ENCODE results near the gene C20orf96.

C20orf96 gene

DNA sequence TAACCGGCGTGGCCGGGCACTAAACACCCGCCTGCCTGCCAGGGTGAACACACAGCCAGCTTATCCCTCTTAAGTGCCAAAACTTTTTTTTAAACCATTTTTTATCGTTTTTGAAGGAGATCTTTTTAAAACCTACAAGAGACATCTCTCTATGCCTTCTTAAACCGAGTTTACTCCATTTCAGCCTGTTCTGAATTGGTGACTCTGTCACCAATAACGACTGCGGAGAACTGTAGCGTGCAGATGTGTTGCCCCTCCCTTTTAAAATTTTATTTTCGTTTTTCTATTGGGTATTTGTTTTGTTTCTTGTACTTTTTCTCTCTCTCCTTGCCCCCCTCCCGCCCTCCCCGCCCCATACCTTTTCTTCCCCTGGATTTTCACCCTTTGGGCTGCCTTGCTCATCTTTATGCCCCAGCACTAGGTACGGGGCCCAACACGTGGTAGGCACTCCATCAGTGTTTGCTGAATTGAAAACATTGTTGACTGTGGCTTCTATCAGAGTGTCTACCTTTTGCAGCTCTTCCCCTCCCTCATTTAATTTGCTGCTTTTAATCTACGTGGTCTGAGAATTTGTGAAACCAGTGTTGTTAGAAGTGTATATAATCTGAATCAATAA, 8.3 kb upstream of the C20orf96 start:
- peak overlapping the region; percentile 100 for H3K27ac ChIP-seq
- no peak for TF ChIP-seq ZFX (IDR thresholded peaks at IDR 0.05)
- TF ChIP-seq, protein P1, sequence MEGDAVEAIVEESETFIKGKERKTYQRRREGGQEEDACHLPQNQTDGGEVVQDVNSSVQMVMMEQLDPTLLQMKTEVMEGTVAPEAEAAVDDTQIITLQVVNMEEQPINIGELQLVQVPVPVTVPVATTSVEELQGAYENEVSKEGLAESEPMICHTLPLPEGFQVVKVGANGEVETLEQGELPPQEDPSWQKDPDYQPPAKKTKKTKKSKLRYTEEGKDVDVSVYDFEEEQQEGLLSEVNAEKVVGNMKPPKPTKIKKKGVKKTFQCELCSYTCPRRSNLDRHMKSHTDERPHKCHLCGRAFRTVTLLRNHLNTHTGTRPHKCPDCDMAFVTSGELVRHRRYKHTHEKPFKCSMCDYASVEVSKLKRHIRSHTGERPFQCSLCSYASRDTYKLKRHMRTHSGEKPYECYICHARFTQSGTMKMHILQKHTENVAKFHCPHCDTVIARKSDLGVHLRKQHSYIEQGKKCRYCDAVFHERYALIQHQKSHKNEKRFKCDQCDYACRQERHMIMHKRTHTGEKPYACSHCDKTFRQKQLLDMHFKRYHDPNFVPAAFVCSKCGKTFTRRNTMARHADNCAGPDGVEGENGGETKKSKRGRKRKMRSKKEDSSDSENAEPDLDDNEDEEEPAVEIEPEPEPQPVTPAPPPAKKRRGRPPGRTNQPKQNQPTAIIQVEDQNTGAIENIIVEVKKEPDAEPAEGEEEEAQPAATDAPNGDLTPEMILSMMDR (conservative IDR thresholded peaks at IDR 0.05): no peak

DNA sequence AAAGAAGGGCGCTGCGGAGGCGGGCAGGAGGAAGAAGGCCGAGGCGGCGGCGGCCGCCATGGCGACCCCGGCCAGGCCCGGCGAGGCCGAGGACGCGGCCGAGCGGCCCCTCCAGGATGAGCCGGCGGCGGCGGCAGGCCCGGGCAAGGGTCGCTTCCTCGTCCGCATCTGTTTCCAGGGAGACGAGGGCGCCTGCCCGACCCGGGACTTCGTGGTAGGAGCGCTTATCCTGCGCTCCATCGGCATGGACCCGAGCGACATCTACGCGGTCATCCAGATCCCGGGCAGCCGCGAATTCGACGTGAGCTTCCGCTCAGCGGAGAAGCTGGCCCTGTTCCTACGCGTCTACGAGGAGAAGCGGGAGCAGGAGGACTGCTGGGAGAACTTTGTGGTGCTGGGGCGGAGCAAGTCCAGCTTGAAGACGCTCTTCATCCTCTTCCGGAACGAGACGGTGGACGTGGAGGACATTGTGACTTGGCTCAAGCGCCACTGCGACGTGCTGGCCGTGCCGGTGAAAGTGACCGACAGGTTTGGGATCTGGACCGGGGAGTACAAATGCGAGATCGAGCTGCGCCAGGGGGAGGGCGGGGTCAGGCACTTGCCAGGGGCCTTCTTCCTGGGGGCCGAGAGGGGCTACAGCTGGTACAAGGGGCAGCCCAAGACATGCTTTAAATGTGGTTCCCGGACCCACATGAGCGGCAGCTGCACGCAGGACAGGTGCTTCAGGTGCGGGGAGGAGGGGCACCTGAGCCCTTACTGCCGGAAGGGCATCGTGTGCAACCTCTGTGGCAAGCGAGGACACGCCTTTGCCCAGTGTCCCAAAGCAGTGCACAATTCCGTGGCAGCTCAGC, 7.6 kb upstream of the C20orf96 start:
- peak overlapping the region; percentile 100 for H3K27ac ChIP-seq
- peak; percentile 97 for TF ChIP-seq ZFX (IDR thresholded peaks at IDR 0.05)
- TF ChIP-seq, protein P1 (conservative IDR thresholded peaks at IDR 0.05): no peak

DNA sequence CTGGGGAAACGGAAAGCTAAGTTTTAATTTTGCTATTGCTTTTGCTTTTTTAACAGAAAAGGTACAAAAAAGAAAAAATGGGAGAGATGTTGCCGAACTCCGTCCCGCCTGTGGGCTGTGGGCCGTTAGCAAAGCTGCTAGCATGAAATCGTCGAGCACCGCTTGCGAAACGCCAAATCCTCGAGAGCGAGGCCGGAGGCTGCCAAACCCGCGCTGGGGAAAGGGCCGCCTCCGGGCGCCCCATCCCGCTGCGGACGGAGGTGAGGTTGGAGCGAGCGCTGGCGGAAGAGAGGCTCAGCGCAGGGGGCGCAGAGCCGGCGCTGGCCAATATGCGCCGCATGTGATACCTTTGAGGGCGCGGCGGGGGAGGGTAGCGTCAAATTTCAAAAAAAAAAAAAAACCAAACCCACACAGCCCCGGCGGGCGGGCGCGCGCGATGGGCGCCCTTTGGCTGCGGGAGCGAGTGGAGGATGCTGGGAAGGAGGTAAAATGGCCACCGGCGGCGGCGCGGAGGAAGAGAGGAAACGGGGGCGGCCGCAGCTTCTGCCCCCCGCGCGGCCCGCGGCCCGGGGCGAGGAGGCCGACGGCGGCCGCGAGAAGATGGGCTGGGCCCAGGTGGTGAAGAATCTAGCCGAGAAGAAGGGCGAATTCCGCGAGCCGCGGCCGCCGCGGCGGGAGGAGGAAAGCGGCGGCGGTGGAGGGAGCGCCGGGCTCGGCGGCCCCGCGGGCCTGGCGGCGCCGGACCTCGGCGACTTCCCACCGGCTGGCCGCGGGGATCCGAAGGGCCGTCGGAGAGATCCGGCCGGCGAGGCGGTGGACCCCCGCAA, 6.8 kb upstream of the C20orf96 start, which contains the start of gene ZCCHC3:
ZCCHC3 (plus strand) TSS at position 473 of the 827 bp plus-strand sequence; CDS start at position 490, 17 bp downstream.
- H3K27ac ChIP-seq: peak within 1 kb of the TSS; percentile 100
- TF ChIP-seq ZFX (IDR thresholded peaks at IDR 0.05): no peak; the same call in 1 of the 2 replicates
- TF ChIP-seq, protein P1 (conservative IDR thresholded peaks at IDR 0.05): no peak; the same call in 1 of the 2 replicates

DNA sequence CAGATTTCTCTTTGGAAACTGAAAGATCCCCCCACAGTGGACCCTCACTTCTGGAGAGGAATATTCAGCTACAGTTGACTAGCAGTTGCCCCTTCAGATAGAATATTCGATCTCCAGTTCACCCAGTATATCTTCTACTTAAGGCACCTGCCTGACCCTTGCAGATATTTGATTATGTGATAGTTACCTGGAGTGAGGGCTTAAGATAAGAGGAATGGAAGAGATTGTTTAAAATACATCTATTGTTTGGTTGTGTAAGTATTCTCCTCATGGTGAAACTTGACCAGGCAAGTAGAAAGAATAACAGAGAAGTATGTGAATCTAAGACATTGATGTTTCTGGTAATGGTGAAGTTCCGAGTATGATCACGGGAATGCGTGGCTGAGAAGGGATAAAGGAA, 5.3 kb upstream of the C20orf96 start:
- no peak for TF ChIP-seq ZFX (IDR thresholded peaks at IDR 0.05)
- TF ChIP-seq, protein P1 (conservative IDR thresholded peaks at IDR 0.05): no peak
- H3K27ac ChIP-seq: no peak overlapping the region; the same call in 1 of the 2 replicates

DNA sequence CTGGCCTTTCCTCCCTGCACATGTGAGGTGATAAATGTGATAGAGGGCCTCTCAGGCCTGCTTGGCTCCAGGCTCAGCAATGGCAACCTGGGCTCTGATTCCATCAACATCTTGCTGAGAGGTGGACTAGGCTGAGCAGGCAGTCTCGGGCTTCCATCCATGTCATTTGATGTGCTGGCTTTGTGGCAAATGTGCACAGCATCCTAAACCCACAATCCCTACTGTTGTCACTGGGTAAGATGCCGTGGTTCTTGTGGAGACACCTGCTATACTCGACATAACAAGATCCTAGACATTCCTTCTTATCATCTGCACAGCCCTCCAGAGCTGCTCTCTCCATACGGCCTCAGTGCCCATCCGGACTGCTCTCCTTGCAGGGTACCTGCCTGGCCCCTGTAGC, 4.1 kb upstream of the C20orf96 start:
- no peak overlapping the region for H3K27ac ChIP-seq
- TF ChIP-seq, protein P1 (conservative IDR thresholded peaks at IDR 0.05): no peak
- no peak for TF ChIP-seq ZFX (IDR thresholded peaks at IDR 0.05)

DNA sequence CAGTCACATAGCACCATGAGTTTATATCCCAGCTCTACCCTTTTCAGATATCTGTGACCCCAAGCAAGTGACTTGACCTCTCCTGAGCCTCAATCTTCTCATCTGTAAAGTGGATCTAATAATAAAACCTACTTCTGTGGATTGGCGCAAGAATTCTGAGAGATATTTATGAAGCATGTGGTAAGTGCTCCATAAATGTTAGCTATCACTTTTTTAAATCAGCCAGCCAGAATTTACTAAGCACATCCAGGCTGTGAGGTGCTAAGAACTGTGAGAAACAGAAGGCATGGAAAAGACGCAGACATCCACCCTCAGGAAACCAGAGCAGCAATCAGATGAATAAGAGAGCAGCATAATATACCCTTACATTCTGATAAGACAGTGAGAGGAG, 862 bp downstream of the C20orf96 start:
- TF ChIP-seq, protein P1 (conservative IDR thresholded peaks at IDR 0.05): no peak
- no peak for TF ChIP-seq ZFX (IDR thresholded peaks at IDR 0.05)
- H3K27ac ChIP-seq: peak overlapping the region; percentile 93

All from C4-2B (cell line).